ENCODE measurements around the gene MRGPRF.

Gene MRGPRF

GRCh38 chr11:69041516-69041915 lies 28.5 kb upstream of the MRGPRF start:
- H3K4me2 ChIP-seq (ENCODE audit: low read length), result no peak overlapping the region
- no peaks in the 10 kb centered on the region for H3K9me3 ChIP-seq (ENCODE audit: insufficient read depth, low read length)
- TF ChIP-seq EZH2phosphoT487 (IDR thresholded peaks at IDR 0.05; ENCODE audit: low read depth) (no peak), CTCF (IDR thresholded peaks at IDR 0.05; ENCODE audit: low read depth, low read length) (no peak)
- no peak overlapping the region for H2AFZ ChIP-seq (ENCODE audit: low read depth, low read length)
- H3K36me3 ChIP-seq (replicated peaks; ENCODE audit: low read depth, low read length), result no peaks in the 10 kb centered on the region
- no peak overlapping the region for H3K4me3 ChIP-seq (ENCODE audit: low read length)
- H3K4me1 ChIP-seq (ENCODE audit: low read length), result no peaks in the 10 kb centered on the region
- H3K79me2 ChIP-seq (ENCODE audit: low read length), result no peaks in the 10 kb centered on the region
- no peak overlapping the region for H3K27ac ChIP-seq (ENCODE audit: low read length)
- H3K27me3 ChIP-seq (ENCODE audit: low read depth, low read length), result peaks cover 10% of the 10 kb centered on the region
- no peak overlapping the region for H3K9ac ChIP-seq (ENCODE audit: low read length)
- no peaks in the 10 kb centered on the region for H4K20me1 ChIP-seq (ENCODE audit: insufficient read depth, low read length)

- TF ChIP-seq EZH2phosphoT487 (IDR thresholded peaks at IDR 0.05; ENCODE audit: low read depth) (no peak), CTCF (IDR thresholded peaks at IDR 0.05; ENCODE audit: low read depth, low read length) (no peak)
- no peaks in the 10 kb centered on the region for H3K36me3 ChIP-seq (replicated peaks; ENCODE audit: low read depth, low read length)
- no peak overlapping the region for H2AFZ ChIP-seq (ENCODE audit: low read depth, low read length)
- H3K4me2 ChIP-seq (ENCODE audit: low read length), result no peak overlapping the region
- no peaks in the 10 kb centered on the region for H3K79me2 ChIP-seq (ENCODE audit: low read length)
- no peak overlapping the region for H3K27ac ChIP-seq (ENCODE audit: low read length)
- no peaks in the 10 kb centered on the region for H4K20me1 ChIP-seq (ENCODE audit: insufficient read depth, low read length)
- H3K9me3 ChIP-seq (ENCODE audit: insufficient read depth, low read length), result no peaks in the 10 kb centered on the region
- H3K9ac ChIP-seq (ENCODE audit: low read length), result no peak overlapping the region
- H3K27me3 ChIP-seq (ENCODE audit: low read depth, low read length), result peaks cover 6% of the 10 kb centered on the region
- H3K4me1 ChIP-seq (ENCODE audit: low read length), result no peaks in the 10 kb centered on the region
- H3K4me3 ChIP-seq (ENCODE audit: low read length), result no peak overlapping the region
Measured at GRCh38 chr11:69040581-69041260, 27.7 kb upstream of the MRGPRF start.

GRCh38 chr11:69040051-69040450 lies 27.0 kb upstream of the MRGPRF start:
- Histone ChIP-seq H2AFZ (ENCODE audit: low read depth, low read length) (no peak overlapping the region), H3K27ac (ENCODE audit: low read length) (no peak overlapping the region), H3K9ac (ENCODE audit: low read length) (no peak overlapping the region), H3K27me3 (ENCODE audit: low read depth, low read length) (peaks cover 6% of the 10 kb centered on the region), H3K4me3 (ENCODE audit: low read length) (no peak overlapping the region), H3K4me1 (ENCODE audit: low read length) (no peaks in the 10 kb centered on the region), H4K20me1 (ENCODE audit: insufficient read depth, low read length) (no peaks in the 10 kb centered on the region), H3K36me3 (replicated peaks; ENCODE audit: low read depth, low read length) (no peaks in the 10 kb centered on the region), H3K79me2 (ENCODE audit: low read length) (no peaks in the 10 kb centered on the region), H3K4me2 (ENCODE audit: low read length) (no peak overlapping the region), H3K9me3 (ENCODE audit: insufficient read depth, low read length) (no peaks in the 10 kb centered on the region)
- TF ChIP-seq CTCF (IDR thresholded peaks at IDR 0.05; ENCODE audit: low read depth, low read length) (no peak), EZH2phosphoT487 (IDR thresholded peaks at IDR 0.05; ENCODE audit: low read depth) (no peak)

- Histone ChIP-seq H3K79me2 (ENCODE audit: low read length) (no peaks in the 10 kb centered on the region), H3K27ac (ENCODE audit: low read length) (no peak overlapping the region), H3K9ac (ENCODE audit: low read length) (no peak overlapping the region), H4K20me1 (ENCODE audit: insufficient read depth, low read length) (no peaks in the 10 kb centered on the region), H3K27me3 (ENCODE audit: low read depth, low read length) (peaks cover 4% of the 10 kb centered on the region), H2AFZ (ENCODE audit: low read depth, low read length) (no peak overlapping the region), H3K9me3 (ENCODE audit: insufficient read depth, low read length) (no peaks in the 10 kb centered on the region), H3K4me2 (ENCODE audit: low read length) (no peak overlapping the region), H3K4me1 (ENCODE audit: low read length) (no peaks in the 10 kb centered on the region), H3K36me3 (replicated peaks; ENCODE audit: low read depth, low read length) (no peaks in the 10 kb centered on the region), H3K4me3 (ENCODE audit: low read length) (no peak overlapping the region)
- TF ChIP-seq EZH2phosphoT487 (IDR thresholded peaks at IDR 0.05; ENCODE audit: low read depth) (no peak), CTCF (IDR thresholded peaks at IDR 0.05; ENCODE audit: low read depth, low read length) (no peak)
Measured at GRCh38 chr11:69039501-69039900, 26.5 kb upstream of the MRGPRF start.

Measured in OCI-LY3 (cell line).